ENCODE data around the gene RARB. TPM values are rescaled to one million over a fixed set of nuclear protein-coding genes. Genes with fewer than 3 reads are reported as not detected.

RARB gene
- total and polyA plus RNA-seq, 2 experiments from 2014 or later, result 0.14 to 0.42 TPM

GRCh38 chr3:25581823-25582222 lies 153.8 kb downstream of the RARB start:
- H3K36me3 ChIP-seq (ENCODE audit: insufficient read depth), result no peaks in the 10 kb centered on the region
- no peaks in the 10 kb centered on the region for H3K36me3 Mint-ChIP-seq (ENCODE audit: low read depth)
- H3K27ac ChIP-seq (ENCODE audit: low read depth), result no peak overlapping the region
- TF ChIP-seq ZNF331 (CRISPR knock-in tag; IDR thresholded peaks at IDR 0.05; ENCODE audit: low read depth), result no peak
- no peak for TF ChIP-seq CTCF (conservative IDR thresholded peaks at IDR 0.05; ENCODE audit: low read depth in 2 of 2)
- no peak for TF ChIP-seq CREB1 (CRISPR knock-in tag; IDR thresholded peaks at IDR 0.05; ENCODE audit: low read depth)
- TF ChIP-seq REST (IDR thresholded peaks at IDR 0.05; ENCODE audit: unreplicated experiment), result no peak
- TF ChIP-seq EZH2phosphoT487 (IDR thresholded peaks at IDR 0.05; ENCODE audit: unreplicated experiment), result no peak
- TF ChIP-seq JUNB (IDR thresholded peaks at IDR 0.05; ENCODE audit: unreplicated experiment), result no peak
- no peak for TF ChIP-seq ZNF114 (CRISPR knock-in tag; IDR thresholded peaks at IDR 0.05)
- no peak for TF ChIP-seq EZH2 (IDR thresholded peaks at IDR 0.05; ENCODE audit: low read depth, unreplicated experiment)
- TF ChIP-seq STAT1 (IDR thresholded peaks at IDR 0.05; ENCODE audit: unreplicated experiment), result no peak
- TF ChIP-seq POLR2AphosphoS5 (IDR thresholded peaks at IDR 0.05; ENCODE audit: low read depth), result no peak
- no peak for TF ChIP-seq ETS1 (IDR thresholded peaks at IDR 0.05)
- no peak for TF ChIP-seq NANOG (IDR thresholded peaks at IDR 0.05; ENCODE audit: borderline replicate concordance)
- TF ChIP-seq ZNF462 (CRISPR knock-in tag; IDR thresholded peaks at IDR 0.05), result no peak
- DNase-seq (ENCODE audit: low spot score) (no peak), ATAC-seq (no peak)
- H3K4me3 ChIP-seq, result no peak overlapping the region
- no peaks in the 10 kb centered on the region for H3K79me2 ChIP-seq (replicated peaks; ENCODE audit: insufficient read depth)
- no peak overlapping the region for H3K4me3 Mint-ChIP-seq
- peaks cover 8% of the 10 kb centered on the region; the same call in 2 of the 3 replicates for H3K4me1 Mint-ChIP-seq
- no peak overlapping the region for H3K4me2 ChIP-seq
- H3K27ac Mint-ChIP-seq, result peak overlapping the region; percentile 42; the same call in 1 of the 2 replicates
- H2AFZ ChIP-seq, result no peak overlapping the region
- no peaks in the 10 kb centered on the region for H4K20me1 ChIP-seq (replicated peaks; ENCODE audit: insufficient read depth)
- H3K27me3 Mint-ChIP-seq (ENCODE audit: insufficient read depth, low read depth, poor library complexity), result peaks cover 10% of the 10 kb centered on the region
- no peaks in the 10 kb centered on the region for H3K9me3 Mint-ChIP-seq
- H3K4me1 ChIP-seq (ENCODE audit: insufficient read depth), result no peaks in the 10 kb centered on the region
- H3K27me3 ChIP-seq (ENCODE audit: insufficient read depth), result no peaks in the 10 kb centered on the region
- H3K9me2 ChIP-seq (ENCODE audit: insufficient read depth), result peaks cover under 1% of the 10 kb centered on the region; the same call in 1 of the 2 replicates
- no peaks in the 10 kb centered on the region for H3F3A ChIP-seq (replicated peaks; ENCODE audit: low read depth)

Measured in GM23338 (cell line).